8988T (cell line): ENCODE data around the gene KDELR1.
"Not testable (repeated sequence)": the region's sequence is repeated elsewhere in the genome, so short reads cannot be mapped to it uniquely, and the experiment has no call there.

Experiments used
- DNase-seq: peaks from one replicate; pipeline ENCODE4 v3.0.0; 2011

The KDELR1 gene

GRCh38 chr19:48396824-48397176 lies 5.4 kb upstream of the KDELR1 start:
- DNase-seq = no peak

GRCh38 chr19:48396016-48396823 lies 4.9 kb upstream of the KDELR1 start:
- no peak for DNase-seq

GRCh38 chr19:48395499-48395898 lies 4.1 kb upstream of the KDELR1 start:
- DNase-seq = no peak

GRCh38 chr19:48395170-48395455 lies 3.8 kb upstream of the KDELR1 start:
- no peak for DNase-seq

- DNase-seq = no peak
These were observed 3.2 kb upstream of the KDELR1 start for GRCh38 chr19:48394331-48395169.

- peak; percentile 42 for DNase-seq
These were observed 2.4 kb upstream of the KDELR1 start, which contains the start of gene GRIN2D for GRCh38 chr19:48393559-48394330. TSS of gene GRIN2D (plus strand) at chr19:48393668. CDS start at chr19:48398393, 4,725 bp downstream.

GRCh38 chr19:48392860-48393558 lies 1.7 kb upstream of the KDELR1 start:
- no peak for DNase-seq

GRCh38 chr19:48392006-48392344 lies 624 bp upstream of the KDELR1 start:
- DNase-seq = not testable (repeated sequence)

- DNase-seq = peak; percentile 51
These were observed 907 bp downstream of the KDELR1 start for GRCh38 chr19:48390188-48391099.

GRCh38 chr19:48386981-48387380 lies 4.4 kb downstream of the KDELR1 start:
- no peak for DNase-seq

GRCh38 chr19:48385461-48386087 lies 5.8 kb downstream of the KDELR1 start:
- DNase-seq = no peak

- DNase-seq = no peak
These were observed 9.1 kb downstream of the KDELR1 start for GRCh38 chr19:48382286-48382685.

GRCh38 chr19:48381178-48381950 lies 10.0 kb downstream of the KDELR1 start:
- no peak for DNase-seq

- no peak for DNase-seq
These were observed 12.3 kb downstream of the KDELR1 start for GRCh38 chr19:48379058-48379457.

GRCh38 chr19:48378194-48378570 lies 13.2 kb downstream of the KDELR1 start:
- DNase-seq = no peak

GRCh38 chr19:48373567-48373966 lies 17.8 kb downstream of the KDELR1 start:
- no peak for DNase-seq

- DNase-seq = no peak
These were observed 18.4 kb downstream of the KDELR1 start for GRCh38 chr19:48372904-48373303.

GRCh38 chr19:48371771-48372170 lies 19.6 kb downstream of the KDELR1 start:
- DNase-seq = not testable (repeated sequence)

- no peak for DNase-seq
These were observed 20.0 kb downstream of the KDELR1 start for GRCh38 chr19:48371367-48371766.

- no peak for DNase-seq
These were observed 20.4 kb downstream of the KDELR1 start for GRCh38 chr19:48370955-48371354.

GRCh38 chr19:48368936-48369335 lies 22.4 kb downstream of the KDELR1 start:
- no peak for DNase-seq
